ENCODE results near the gene GDF7.

Gene GDF7

DNA sequence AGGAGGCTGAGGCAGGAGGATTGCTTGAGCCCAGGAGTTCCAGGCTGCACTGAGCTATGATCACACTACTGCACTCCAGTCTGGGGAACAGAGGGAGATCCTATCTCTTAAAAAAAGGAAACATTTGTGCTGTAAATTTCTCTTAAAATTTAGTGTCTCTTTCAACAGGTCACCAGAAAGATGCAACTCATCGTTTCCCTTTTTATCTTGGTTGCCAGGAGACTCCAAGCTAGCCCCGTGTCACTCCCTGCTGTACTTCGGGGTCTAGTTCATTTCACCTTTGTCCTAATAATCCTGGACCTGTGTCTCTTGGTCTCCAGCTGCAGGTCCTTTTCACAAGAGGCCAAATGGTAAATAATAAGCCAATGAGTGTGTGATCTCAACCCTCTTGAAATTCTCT, 23.1 kb upstream of the GDF7 start:
- no peak for ATAC-seq (replicated peaks)
- no peaks in the 10 kb centered on the region for H3K9me3 Mint-ChIP-seq

DNA sequence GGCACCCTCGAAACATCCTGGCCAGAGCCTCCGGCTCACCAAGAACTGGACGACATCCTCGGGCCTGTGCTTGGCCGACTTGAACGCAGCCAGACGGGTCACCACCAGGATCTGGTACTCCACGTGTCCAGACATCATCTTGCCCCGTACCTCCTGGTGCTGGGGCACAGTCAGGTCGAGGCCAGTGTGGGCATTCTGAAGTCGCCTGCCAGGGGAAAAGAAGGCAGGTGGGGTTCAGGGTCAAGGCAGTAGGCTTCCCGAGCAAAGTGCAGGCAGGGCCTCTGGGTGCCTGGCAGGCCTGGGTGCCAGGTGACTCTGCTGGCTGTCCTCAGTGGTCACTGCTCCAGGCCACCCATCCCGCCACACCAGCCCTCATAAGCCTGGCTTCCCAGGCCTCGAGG, 21.6 kb upstream of the GDF7 start:
- H3K36me3 Mint-ChIP-seq (ENCODE audit: insufficient read depth): peaks cover 8% of the 10 kb centered on the region
- no peak for ATAC-seq (replicated peaks)
- no peaks in the 10 kb centered on the region for H3K9me3 Mint-ChIP-seq
- H3K4me3 Mint-ChIP-seq: no peak overlapping the region
- no peak overlapping the region for H3K27ac Mint-ChIP-seq
- H3K27me3 Mint-ChIP-seq: no peaks in the 10 kb centered on the region
- H3K4me1 Mint-ChIP-seq (ENCODE audit: low read depth in 2 of 2): peaks cover 28 to 29% of the 10 kb centered on the region in 2 donors
- no peak for DNase-seq

More for the DNA sequence above, 23.1 kb upstream of the GDF7 start:
- peaks cover 10% of the 10 kb centered on the region for H3K36me3 Mint-ChIP-seq (ENCODE audit: insufficient read depth)
- peaks cover 24 to 27% of the 10 kb centered on the region in 2 donors for H3K4me1 Mint-ChIP-seq (ENCODE audit: low read depth in 2 of 2)
- peak overlapping the region; percentile 15 to 61 for H3K27ac Mint-ChIP-seq
- no peak for DNase-seq
- H3K4me3 Mint-ChIP-seq: no peak overlapping the region
- H3K27me3 Mint-ChIP-seq: no peaks in the 10 kb centered on the region

DNA sequence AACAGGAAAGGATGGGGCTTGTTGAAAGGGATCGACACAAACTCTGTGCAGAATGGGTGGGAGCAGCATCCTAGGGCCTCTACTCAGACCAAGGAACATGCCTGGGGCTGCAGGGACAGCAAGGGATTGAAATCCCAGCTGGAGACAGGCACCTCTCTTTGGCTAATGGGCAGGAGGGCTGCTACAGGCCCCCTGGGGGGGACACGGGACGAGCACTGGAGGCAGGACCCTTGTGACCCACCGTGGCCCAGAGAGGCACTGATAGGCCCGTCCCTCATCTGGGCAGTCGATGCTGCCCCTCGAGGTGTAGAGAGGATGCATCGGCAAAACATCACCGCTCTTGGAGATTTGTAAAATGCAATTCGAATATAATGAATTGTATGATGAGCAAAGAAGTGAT, 21.2 kb upstream of the GDF7 start:
- H3K27ac Mint-ChIP-seq: no peak overlapping the region

DNA sequence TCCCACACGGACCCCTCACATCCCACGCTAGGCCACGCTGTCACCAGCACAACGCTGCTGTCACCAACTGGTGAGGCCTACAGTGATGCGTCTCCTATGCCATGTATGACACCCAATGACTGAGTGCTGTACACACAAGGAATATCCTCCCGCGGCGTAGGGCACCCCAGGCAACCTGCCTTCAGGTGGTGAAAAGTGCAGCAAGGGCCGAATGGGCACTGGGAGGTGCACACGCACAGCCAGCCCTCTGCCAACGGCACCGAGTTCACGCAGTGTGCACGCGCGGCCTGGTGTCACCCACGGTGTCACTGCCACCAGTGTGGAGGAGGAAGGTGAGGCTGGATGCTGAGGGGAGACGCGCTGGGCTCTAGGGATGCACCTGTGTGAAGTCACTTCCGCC, 20.5 kb upstream of the GDF7 start:
- H3K4me3 Mint-ChIP-seq: no peak overlapping the region
- no peak for ATAC-seq (replicated peaks)
- no peaks in the 10 kb centered on the region for H3K9me3 Mint-ChIP-seq
- peaks cover 7% of the 10 kb centered on the region for H3K36me3 Mint-ChIP-seq (ENCODE audit: insufficient read depth)
- peaks cover 35% of the 10 kb centered on the region in 2 donors for H3K4me1 Mint-ChIP-seq (ENCODE audit: low read depth in 2 of 2)
- no peaks in the 10 kb centered on the region for H3K27me3 Mint-ChIP-seq
- H3K27ac Mint-ChIP-seq: peak overlapping the region in 1 of 2 donors; percentile 51
- no peak for DNase-seq

More for the DNA sequence above, 21.2 kb upstream of the GDF7 start:
- peaks cover 8% of the 10 kb centered on the region for H3K36me3 Mint-ChIP-seq (ENCODE audit: insufficient read depth)
- ATAC-seq (replicated peaks) (no peak), DNase-seq (no peak)
- H3K27me3 Mint-ChIP-seq: no peaks in the 10 kb centered on the region
- no peaks in the 10 kb centered on the region for H3K9me3 Mint-ChIP-seq
- peaks cover 31 to 32% of the 10 kb centered on the region in 2 donors for H3K4me1 Mint-ChIP-seq (ENCODE audit: low read depth in 2 of 2)
- no peak overlapping the region for H3K4me3 Mint-ChIP-seq

DNA sequence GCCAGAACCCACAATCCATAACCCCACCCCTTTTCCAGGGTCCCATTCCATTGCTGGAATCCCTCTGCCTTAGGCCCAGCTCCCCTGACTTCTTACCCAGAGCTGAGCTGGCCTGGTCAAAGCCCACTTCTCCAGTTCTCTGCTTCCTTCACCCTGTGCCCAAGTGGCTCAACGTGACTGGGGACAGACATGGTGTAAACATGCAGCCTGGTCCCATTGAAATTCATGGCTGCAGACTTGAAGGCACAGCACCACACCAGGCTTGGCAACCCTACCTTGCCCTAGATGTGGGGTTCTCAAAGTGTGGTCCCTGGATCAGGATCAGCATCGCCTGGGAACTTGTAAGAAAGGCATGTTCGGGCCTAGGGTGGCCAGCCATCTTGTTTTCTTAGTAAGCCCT, 19.7 kb upstream of the GDF7 start:
- no peak for DNase-seq
- Mint-ChIP-seq H3K27ac (no peak overlapping the region), H3K9me3 (no peaks in the 10 kb centered on the region), H3K4me3 (no peak overlapping the region), H3K36me3 (ENCODE audit: insufficient read depth) (peaks cover 6% of the 10 kb centered on the region), H3K4me1 (ENCODE audit: low read depth in 2 of 2) (peaks cover 35 to 36% of the 10 kb centered on the region in 2 donors), H3K27me3 (no peaks in the 10 kb centered on the region)
- no peak for ATAC-seq (replicated peaks)

DNA sequence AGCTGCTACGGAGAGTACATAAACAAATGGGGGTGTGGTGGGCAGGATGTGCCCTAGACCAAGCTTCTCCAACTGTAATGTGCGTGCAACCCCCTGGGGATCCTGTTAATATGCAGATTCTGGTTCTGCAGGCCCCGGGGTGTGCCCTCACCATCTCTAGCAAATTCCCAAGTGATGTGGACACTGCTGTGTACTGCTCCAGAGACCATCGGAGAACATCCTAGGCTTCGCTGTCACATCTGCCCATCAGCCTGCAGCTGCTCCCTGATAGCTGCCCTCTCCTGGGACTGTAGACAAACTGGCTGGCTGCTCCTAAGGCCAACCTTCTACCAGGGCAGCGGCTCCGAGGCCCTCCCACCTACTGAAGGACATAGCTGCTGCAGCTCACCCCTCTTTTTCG, 19.2 kb upstream of the GDF7 start:
- Mint-ChIP-seq H3K4me1 (ENCODE audit: low read depth in 2 of 2) (peaks cover 32 to 33% of the 10 kb centered on the region in 2 donors), H3K27me3 (no peaks in the 10 kb centered on the region), H3K4me3 (no peak overlapping the region), H3K27ac (peak overlapping the region; percentile 0 to 24), H3K9me3 (no peaks in the 10 kb centered on the region), H3K36me3 (ENCODE audit: insufficient read depth) (peaks cover 6% of the 10 kb centered on the region)
- no peak for ATAC-seq (replicated peaks)
- no peak for DNase-seq

DNA sequence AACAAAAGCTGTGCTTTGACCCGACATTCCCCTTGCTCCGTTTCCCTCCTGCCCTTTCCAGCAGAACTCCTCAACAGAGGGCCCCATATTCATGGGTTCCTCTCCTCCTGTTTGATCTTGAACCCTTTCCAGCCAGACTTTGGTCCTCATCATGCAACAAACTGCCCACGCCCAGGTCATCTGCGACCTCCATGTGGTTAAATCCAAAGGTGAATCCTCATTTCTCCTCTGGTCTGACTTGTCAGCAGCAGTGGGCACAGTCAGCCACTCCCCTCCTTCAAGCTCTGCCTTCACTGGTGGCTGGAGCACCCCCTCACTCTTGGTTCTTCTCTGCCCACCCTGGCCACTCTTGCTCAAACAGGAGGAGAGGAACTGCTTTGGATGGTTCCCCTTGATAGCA, 18.7 kb upstream of the GDF7 start:
- Mint-ChIP-seq H3K4me3 (no peak overlapping the region), H3K9me3 (no peaks in the 10 kb centered on the region), H3K4me1 (ENCODE audit: low read depth in 2 of 2) (peaks cover 31 to 33% of the 10 kb centered on the region in 2 donors), H3K36me3 (ENCODE audit: insufficient read depth) (peaks cover 6% of the 10 kb centered on the region), H3K27ac (peak overlapping the region; percentile 0 to 24), H3K27me3 (no peaks in the 10 kb centered on the region)
- ATAC-seq (replicated peaks): no peak
- DNase-seq: no peak

DNA sequence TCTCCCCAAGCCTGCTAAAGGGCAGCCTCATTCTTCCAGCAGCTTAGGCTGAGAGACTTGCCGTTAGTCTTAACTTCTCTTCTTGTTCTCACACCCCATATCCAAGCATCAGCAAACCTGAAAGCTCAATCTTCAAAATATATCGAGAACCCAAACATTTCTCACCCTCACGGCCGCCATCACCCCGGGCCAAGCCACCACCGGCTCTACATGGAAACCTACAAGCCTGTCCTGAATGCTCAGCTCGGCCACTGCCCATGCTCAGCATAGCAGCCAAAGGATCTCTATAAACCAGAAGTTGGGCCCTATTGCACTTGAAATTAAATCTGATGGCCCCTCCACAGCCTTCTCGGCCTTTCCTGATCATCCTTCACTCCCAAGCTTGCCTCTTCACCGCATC, 18.1 kb upstream of the GDF7 start:
- ATAC-seq (replicated peaks): no peak
- H3K4me1 Mint-ChIP-seq (ENCODE audit: low read depth in 2 of 2): peaks cover 28 to 33% of the 10 kb centered on the region in 2 donors
- no peaks in the 10 kb centered on the region for H3K9me3 Mint-ChIP-seq
- peak overlapping the region in 1 of 2 donors; percentile 93 for H3K27ac Mint-ChIP-seq
- no peak overlapping the region for H3K4me3 Mint-ChIP-seq
- no peak for DNase-seq
- H3K36me3 Mint-ChIP-seq (ENCODE audit: insufficient read depth): peaks cover 4% of the 10 kb centered on the region
- H3K27me3 Mint-ChIP-seq: no peaks in the 10 kb centered on the region

DNA sequence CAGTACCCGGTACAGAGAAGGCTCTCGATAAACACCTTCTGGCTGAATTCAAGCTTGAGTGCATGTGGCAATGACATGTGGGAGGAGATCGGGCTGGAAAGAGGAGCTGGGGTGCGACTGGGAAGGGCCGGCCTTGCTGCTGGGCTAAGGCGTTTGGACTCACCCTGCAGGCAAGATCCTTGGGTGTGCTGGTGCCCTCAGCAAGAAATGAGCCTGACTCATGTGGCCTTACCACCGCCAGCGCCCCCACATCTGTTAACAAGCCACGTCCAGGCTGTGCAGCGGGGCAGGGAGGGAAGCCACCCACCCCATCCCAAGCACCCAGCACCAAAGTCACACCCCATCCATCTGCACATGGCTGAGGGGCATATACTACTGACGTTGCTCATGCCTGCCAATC, 17.4 kb upstream of the GDF7 start:
- Mint-ChIP-seq H3K27ac (peak overlapping the region; percentile 93 to 96), H3K4me1 (ENCODE audit: low read depth in 2 of 2) (peaks cover 27 to 28% of the 10 kb centered on the region in 2 donors), H3K36me3 (ENCODE audit: insufficient read depth) (peaks cover 4% of the 10 kb centered on the region), H3K27me3 (no peaks in the 10 kb centered on the region), H3K9me3 (no peaks in the 10 kb centered on the region), H3K4me3 (peak overlapping the region; percentile 89 to 93)
- DNase-seq (no peak), ATAC-seq (replicated peaks) (no peak)

DNA sequence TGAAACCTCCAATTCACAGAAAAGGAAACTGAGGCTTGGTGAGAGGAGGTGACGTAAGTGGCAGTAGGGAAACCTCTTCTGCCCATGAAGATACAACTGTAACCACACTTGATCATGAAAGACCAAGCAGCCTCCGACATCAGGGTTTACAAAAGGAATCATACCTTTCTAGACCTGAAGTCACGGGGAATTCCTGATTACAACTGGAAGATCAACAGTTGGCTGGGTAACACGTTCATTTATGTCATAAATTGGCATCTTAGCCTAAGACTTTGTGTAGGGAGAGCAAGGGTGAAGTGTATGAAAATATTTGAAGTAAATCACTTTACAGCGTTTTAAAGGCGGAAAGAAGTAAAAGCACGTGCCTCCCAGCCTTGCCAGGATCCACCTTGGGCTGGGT, 17.0 kb upstream of the GDF7 start:
- DNase-seq: no peak
- Mint-ChIP-seq H3K27ac (peak overlapping the region; percentile 93 to 96), H3K4me1 (ENCODE audit: low read depth in 2 of 2) (peaks cover 27 to 28% of the 10 kb centered on the region in 2 donors), H3K36me3 (ENCODE audit: insufficient read depth) (peaks cover 5% of the 10 kb centered on the region), H3K9me3 (no peaks in the 10 kb centered on the region), H3K4me3 (peak overlapping the region; percentile 89 to 93), H3K27me3 (no peaks in the 10 kb centered on the region)
- no peak for ATAC-seq (replicated peaks)

DNA sequence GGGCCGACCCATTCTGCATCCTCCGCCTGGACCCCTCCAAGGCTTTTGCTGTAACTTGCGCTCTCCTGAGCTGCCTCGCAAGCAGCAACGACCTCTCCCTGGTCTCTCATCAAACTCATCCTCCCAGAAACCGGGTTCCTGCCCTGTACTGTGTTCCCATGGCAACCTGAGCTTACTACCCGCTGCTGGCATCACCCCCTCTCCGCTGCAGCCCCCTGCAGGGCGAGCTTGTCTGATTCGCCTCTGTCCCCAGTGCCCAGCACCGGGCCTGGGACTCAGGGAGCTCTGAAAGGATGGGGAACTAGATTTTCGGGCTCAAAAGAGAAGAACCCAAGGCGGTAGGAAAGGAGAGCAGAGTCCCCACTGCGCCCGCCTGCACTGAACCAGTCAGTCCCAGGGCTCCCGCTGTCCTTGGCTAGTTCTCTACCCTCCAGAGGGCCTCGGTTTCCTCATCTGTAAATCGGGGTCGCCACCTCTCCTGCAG, 16.5 kb upstream of the GDF7 start:
- peak; percentile 3 for ATAC-seq (replicated peaks)
- H3K4me3 Mint-ChIP-seq: peak overlapping the region; percentile 89 to 93
- peak overlapping the region; percentile 93 to 96 for H3K27ac Mint-ChIP-seq

DNA sequence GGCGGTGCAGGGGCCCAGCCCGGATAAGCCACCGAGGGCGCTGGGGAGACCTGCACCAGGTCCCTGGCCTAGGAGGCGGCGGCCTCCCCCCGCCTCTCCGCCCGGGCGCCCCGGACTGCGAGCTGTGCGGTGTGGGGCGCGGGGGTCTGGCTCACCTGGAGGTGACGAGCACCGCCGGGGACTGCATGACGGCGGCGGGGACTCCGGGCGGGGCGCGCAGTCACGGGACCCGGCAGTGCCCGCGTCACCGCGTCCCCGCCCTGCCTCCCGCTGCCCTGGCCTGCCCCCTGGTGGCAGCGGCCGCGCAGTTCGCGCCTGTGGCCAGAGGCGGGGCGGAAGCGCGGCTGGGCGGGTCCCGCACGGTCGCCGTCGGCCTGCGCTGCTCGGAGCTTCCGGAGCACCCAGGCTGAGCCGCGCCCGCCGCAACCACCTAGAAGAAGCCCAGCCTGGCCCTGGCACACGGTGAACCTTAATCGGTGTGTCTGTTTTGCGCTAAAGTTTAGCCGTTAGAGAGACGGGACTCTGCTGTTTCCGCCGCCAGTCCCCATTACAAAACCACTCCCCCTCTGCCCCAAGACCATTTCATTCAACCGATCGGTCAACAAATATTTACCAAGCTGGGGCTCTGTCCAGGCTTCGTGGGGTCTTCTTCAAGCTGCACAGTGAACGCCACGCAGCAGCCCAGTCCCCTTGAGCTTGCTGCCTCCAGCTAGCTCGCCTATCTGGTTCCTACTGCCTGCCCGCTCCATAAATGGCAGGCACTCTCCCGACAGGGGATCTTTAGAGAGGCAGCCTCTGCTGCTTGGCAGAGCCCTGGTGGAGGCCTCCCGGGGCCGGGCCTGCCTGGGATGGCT, 15.8 kb upstream of the GDF7 start, which contains the start of gene HS1BP3:
TSS of gene HS1BP3 (minus strand) at position 222 of the 854 bp plus-strand sequence. CDS start at position 187, 35 bp downstream.
- Mint-ChIP-seq H3K4me1 (ENCODE audit: low read depth in 2 of 2) (peaks cover 27 to 28% of the 10 kb centered on the region in 2 donors), H3K9me3 (no peaks in the 10 kb centered on the region), H3K27me3 (peaks cover 1 to 5% of the 10 kb centered on the region in 2 donors), H3K27ac (peak within 1 kb of the TSS; percentile 93 to 96), H3K36me3 (ENCODE audit: insufficient read depth) (peaks cover 7% of the 10 kb centered on the region), H3K4me3 (peak within 1 kb of the TSS; percentile 89 to 93)
- DNase-seq: peak; percentile 87 to 97 (median 93)
- peak; percentile 90 for ATAC-seq (replicated peaks)

More for the DNA sequence above, 16.5 kb upstream of the GDF7 start:
- H3K27me3 Mint-ChIP-seq: peaks cover 0 to 3% of the 10 kb centered on the region in 2 donors
- peak in 1 of 3 experiments; percentile 32 for DNase-seq
- H3K9me3 Mint-ChIP-seq: no peaks in the 10 kb centered on the region
- peaks cover 7% of the 10 kb centered on the region for H3K36me3 Mint-ChIP-seq (ENCODE audit: insufficient read depth)
- peaks cover 27 to 28% of the 10 kb centered on the region in 2 donors for H3K4me1 Mint-ChIP-seq (ENCODE audit: low read depth in 2 of 2)

DNA sequence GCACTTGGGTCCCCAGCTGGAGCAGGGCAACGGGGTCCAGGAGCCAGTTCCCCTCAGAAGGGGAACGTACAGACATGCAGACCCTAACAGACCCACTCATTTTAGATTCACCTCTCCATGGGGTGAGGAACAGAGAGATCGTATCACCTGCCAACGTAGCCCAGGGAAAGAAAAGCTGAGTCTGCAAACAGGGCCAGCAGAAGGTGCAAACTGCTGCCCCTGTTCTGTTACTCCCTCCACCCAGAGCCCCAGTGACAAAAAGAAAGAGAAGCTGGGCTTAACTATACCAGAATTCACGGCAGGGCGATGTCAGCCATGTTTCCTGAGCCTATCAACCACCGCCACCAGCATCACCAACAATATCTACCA, 15.2 kb upstream of the GDF7 start:
- H3K4me3 Mint-ChIP-seq: peak overlapping the region; percentile 89 to 93
- peaks cover 25 to 27% of the 10 kb centered on the region in 2 donors for H3K4me1 Mint-ChIP-seq (ENCODE audit: low read depth in 2 of 2)
- H3K27me3 Mint-ChIP-seq: peaks cover 5 to 7% of the 10 kb centered on the region in 2 donors
- ATAC-seq (replicated peaks) (no peak), DNase-seq (no peak)
- H3K9me3 Mint-ChIP-seq: no peaks in the 10 kb centered on the region
- peaks cover 7% of the 10 kb centered on the region for H3K36me3 Mint-ChIP-seq (ENCODE audit: insufficient read depth)
- H3K27ac Mint-ChIP-seq: peak overlapping the region; percentile 93 to 96

DNA sequence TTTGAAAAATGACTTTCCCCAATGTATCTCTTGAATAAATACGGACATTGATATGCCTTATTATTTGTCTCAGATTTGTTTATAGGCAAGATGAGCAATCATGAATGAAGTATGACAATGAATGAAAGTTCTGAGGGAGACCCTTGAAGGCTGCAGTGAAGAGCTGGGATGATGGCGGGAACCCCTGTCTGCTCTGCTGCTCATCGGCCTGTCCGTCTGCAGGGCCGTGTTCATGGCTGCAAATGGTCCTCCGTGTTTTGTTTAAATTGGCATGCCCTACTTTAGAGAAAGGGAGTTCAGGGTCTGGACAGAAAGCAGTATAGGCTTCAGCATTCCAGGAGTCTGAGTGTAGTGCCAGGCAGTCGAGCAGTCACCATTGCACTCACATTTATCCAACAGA, 14.8 kb upstream of the GDF7 start:
- DNase-seq: no peak
- Mint-ChIP-seq H3K27ac (peak overlapping the region in 1 of 2 donors; percentile 96), H3K9me3 (no peaks in the 10 kb centered on the region), H3K4me1 (ENCODE audit: low read depth in 2 of 2) (peaks cover 23 to 27% of the 10 kb centered on the region in 2 donors), H3K4me3 (peak overlapping the region; percentile 89 to 93), H3K27me3 (peaks cover 5 to 12% of the 10 kb centered on the region in 2 donors), H3K36me3 (ENCODE audit: insufficient read depth) (peaks cover 7% of the 10 kb centered on the region)
- no peak for ATAC-seq (replicated peaks)
